ENCODE results near the gene COX17.

DNA sequence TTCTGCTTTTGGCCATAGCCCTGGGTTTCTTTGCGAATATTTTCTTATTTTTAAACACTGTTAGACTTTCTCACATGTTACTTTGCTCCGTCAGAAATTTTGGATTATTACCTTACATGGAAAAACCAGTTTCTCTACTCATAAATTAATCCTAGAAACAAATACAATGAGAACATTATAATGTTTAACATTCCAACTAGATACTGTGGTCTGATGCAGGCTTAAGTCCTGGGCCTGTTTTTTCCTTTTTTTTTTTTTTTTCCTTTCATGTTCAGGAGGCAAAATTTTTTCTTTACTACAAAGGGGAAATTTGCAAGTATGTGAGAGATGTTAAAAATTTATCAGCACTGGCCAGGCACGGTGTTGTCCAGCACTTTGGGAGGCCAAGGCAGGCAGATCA is 45.7 kb downstream of the COX17 start:
- TF ChIP-seq POLR2A (IDR thresholded peaks at IDR 0.05) = no peak
- no peak for TF ChIP-seq CTCF (IDR thresholded peaks at IDR 0.05)
- TF ChIP-seq EP300 (IDR thresholded peaks at IDR 0.05) = no peak
